ENCODE measurements around the gene PCDH15. TPM values are rescaled to one million over a fixed set of nuclear protein-coding genes. Genes with fewer than 3 reads are reported as not detected.

Gene PCDH15
- total RNA-seq, 1 experiment from 2014 or later, result 0.61 TPM

GRCh38 chr10:54065106-54065505 lies 735.9 kb downstream of the PCDH15 start:
- Histone ChIP-seq H2BK20ac (ENCODE audit: low read depth, low read length, poor library complexity, severe bottlenecking) (no peak overlapping the region), H3K4me2 (ENCODE audit: insufficient read depth, insufficient read length, low read length) (no peak overlapping the region), H3K23me2 (ENCODE audit: insufficient read length, low read depth, low read length, poor library complexity, severe bottlenecking) (no peaks in the 10 kb centered on the region), H3K9ac (ENCODE audit: extremely low read depth, insufficient read length, low read length) (no peak overlapping the region), H3K14ac (ENCODE audit: insufficient read depth, low read length) (no peak overlapping the region), H2AFZ (ENCODE audit: low read length) (no peak overlapping the region), H3K79me1 (ENCODE audit: insufficient read depth, low read depth, low read length, poor library complexity, severe bottlenecking) (no peaks in the 10 kb centered on the region), H3T11ph (ENCODE audit: low read length) (no peak overlapping the region), H3K9me3 (ENCODE audit: control insufficient read depth, low read depth, low read length) (no peaks in the 10 kb centered on the region), H4K91ac (ENCODE audit: insufficient read length, low read depth, low read length) (no peak overlapping the region), H3K23ac (ENCODE audit: insufficient read length, low read depth, low read length) (no peak overlapping the region), H3K18ac (ENCODE audit: insufficient read length, low read depth, low read length) (no peak overlapping the region), H3K79me2 (ENCODE audit: insufficient read depth, low read length) (no peaks in the 10 kb centered on the region), H3K27me3 (ENCODE audit: insufficient read depth, low read length) (no peaks in the 10 kb centered on the region), H2BK15ac (ENCODE audit: low read depth, low read length) (no peak overlapping the region), H3K4me1 (ENCODE audit: insufficient read depth, low read length) (no peaks in the 10 kb centered on the region), H2BK12ac (ENCODE audit: insufficient read length, low read depth, low read length) (no peak overlapping the region), H3K4ac (ENCODE audit: low read depth, low read length) (no peak overlapping the region), H4K8ac (replicated peaks; ENCODE audit: insufficient read length, low read depth, low read length) (no peak overlapping the region), H2AK5ac (ENCODE audit: insufficient read length, low read length) (no peak overlapping the region), H3K27ac (ENCODE audit: insufficient read length, low read depth, low read length) (no peak overlapping the region), H3K56ac (ENCODE audit: insufficient read length, low read depth, low read length) (no peak overlapping the region), H2BK120ac (ENCODE audit: low read depth, low read length, poor library complexity, severe bottlenecking) (no peak overlapping the region), H4K20me1 (ENCODE audit: control insufficient read depth, insufficient read depth, insufficient read length) (no peaks in the 10 kb centered on the region), H2BK5ac (ENCODE audit: insufficient read length, low read length) (no peak overlapping the region), H4K5ac (ENCODE audit: insufficient read length, low read depth, low read length) (no peak overlapping the region)
- H3K9me3 Mint-ChIP-seq, result no peaks in the 10 kb centered on the region; a peak in 1 of 5 replicates
- TF ChIP-seq, protein P1, sequence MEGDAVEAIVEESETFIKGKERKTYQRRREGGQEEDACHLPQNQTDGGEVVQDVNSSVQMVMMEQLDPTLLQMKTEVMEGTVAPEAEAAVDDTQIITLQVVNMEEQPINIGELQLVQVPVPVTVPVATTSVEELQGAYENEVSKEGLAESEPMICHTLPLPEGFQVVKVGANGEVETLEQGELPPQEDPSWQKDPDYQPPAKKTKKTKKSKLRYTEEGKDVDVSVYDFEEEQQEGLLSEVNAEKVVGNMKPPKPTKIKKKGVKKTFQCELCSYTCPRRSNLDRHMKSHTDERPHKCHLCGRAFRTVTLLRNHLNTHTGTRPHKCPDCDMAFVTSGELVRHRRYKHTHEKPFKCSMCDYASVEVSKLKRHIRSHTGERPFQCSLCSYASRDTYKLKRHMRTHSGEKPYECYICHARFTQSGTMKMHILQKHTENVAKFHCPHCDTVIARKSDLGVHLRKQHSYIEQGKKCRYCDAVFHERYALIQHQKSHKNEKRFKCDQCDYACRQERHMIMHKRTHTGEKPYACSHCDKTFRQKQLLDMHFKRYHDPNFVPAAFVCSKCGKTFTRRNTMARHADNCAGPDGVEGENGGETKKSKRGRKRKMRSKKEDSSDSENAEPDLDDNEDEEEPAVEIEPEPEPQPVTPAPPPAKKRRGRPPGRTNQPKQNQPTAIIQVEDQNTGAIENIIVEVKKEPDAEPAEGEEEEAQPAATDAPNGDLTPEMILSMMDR (conservative IDR thresholded peaks at IDR 0.05), result no peak
- no peak for DNase-seq
- H3K27me3 Mint-ChIP-seq (ENCODE audit: low read depth), result no peaks in the 10 kb centered on the region
- no peaks in the 10 kb centered on the region for H3K4me1 Mint-ChIP-seq
- peak overlapping the region in 1 of 3 experiments; percentile 52; a peak in 2 of 7 replicates for H3K27ac Mint-ChIP-seq
- H3K4me3 Mint-ChIP-seq, result no peak overlapping the region
- H3K36me3 Mint-ChIP-seq (ENCODE audit: insufficient read depth in 1 of 3, low read depth in 3 of 3), result no peaks in the 10 kb centered on the region

All from H9 (cell line).